Hindlimb muscle (tissue), 1 donor: Measurements from ENCODE around the gene CLEC1A. TPM values are rescaled to one million over a fixed set of nuclear protein-coding genes. Genes with fewer than 3 reads are reported as not detected.

Source experiments
- DNase-seq: peaks from one replicate; pipeline ENCODE4 v3.0.0-alpha.2; 2013
- polyA plus RNA-seq: library from polyadenylated mRNA; unstranded; fragments of 120-200 nt; gene quantifications from one replicate; pipeline ENCODE4 v1.2.1, GENCODE V29; 2013; ENCODE audit not compliant: insufficient read length

CLEC1A gene
- polyA plus RNA-seq, 1 donor: 2.3 TPM

DNA sequence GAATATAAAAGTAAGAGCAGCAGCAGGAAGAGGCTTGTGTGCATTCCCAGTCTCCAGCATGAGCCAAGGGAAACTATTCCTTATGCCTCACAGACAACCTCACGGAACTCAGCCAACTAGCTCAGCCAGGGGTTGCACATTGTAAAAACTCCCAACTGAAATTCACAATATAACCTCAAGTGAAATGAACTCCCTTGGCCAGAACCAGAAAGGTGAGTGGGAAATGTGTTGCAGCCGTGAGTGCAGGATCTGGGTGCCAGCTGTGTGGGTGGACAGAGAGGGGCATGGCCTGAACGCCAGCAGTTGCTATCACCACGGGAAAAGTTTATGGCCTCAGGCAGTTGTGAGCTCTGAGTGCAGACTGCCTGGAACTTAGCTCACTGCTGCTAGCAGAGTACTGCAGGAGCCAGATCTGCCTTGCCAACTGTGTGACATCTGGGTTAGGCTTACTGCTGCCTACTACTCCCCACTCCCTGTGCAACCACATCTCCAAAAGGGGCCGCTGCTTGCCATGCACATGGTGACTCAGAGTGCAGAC is 2.3 kb upstream of the CLEC1A start:
- peak; percentile 78 for DNase-seq

DNA sequence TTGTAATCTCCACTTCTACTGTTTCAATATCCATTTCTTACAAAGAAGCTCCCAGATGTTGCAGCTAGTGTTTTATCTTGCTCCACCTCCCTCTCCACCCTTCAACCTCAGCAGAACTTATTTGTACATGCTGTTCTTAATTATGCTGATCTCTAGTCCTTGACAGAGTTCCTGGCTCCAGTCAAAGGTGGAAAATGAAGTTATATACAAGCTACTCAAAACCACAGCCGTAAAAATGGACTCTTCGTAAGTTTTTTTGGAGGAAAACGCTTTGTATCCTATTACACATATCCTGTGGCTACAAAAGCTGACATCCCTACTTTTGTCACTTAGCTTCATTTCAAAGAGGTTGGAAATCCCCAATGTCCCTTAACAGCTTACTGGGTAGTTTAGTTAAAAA is 1.3 kb downstream of the CLEC1A start:
- no peak for DNase-seq

DNA sequence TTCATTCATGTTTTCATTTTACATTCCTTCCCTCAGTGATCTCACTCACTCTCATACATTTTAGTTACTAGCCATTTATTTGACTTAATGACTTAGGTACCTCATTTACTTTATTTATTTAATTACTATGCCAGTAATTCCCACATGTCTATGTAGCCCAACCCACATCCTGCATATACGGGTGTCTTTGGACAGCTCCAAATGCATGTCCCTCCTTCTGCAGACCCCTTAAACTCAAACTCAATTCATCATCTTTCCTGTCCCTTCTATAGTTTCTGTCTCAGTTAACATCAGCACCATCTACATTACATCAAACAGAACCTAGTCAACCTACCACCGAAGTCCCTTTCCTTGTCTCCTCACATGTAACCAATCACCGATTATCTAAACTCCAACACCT is 2.8 kb downstream of the CLEC1A start:
- no peak for DNase-seq

DNA sequence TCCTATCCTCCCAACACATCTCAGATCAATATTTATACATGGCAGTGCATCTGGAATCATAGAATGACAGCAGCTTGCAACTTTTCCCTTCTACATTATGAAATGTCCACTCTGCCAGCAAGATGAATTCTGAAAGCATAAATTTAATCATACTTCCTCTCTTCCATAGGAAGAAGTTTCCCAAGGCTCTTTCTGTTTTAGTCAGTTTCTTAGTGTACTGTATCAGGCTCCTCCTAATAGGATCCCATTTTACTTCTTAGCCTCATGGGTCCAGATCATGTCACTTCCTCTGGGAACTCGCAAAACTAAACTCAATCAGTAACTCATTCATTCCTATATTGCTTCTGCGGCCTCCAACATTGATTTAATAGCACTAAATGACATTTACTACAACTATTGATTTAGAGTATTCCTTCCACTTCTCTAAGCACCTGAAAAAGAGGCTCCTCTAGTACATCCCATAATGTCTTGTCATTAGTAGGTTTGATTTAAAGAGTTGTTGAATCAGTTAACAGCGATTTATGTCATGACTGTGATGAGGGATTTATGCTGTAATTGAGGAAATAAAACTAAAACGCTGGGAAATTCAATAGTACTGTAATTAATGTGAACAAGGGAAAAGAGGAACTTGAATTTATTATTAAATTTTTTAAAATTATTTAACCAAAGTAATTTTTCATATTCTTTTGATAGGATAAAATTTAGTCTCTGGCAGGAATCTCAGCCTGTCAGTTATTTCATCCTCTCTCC is 4.0 kb downstream of the CLEC1A start:
- no peak for DNase-seq

DNA sequence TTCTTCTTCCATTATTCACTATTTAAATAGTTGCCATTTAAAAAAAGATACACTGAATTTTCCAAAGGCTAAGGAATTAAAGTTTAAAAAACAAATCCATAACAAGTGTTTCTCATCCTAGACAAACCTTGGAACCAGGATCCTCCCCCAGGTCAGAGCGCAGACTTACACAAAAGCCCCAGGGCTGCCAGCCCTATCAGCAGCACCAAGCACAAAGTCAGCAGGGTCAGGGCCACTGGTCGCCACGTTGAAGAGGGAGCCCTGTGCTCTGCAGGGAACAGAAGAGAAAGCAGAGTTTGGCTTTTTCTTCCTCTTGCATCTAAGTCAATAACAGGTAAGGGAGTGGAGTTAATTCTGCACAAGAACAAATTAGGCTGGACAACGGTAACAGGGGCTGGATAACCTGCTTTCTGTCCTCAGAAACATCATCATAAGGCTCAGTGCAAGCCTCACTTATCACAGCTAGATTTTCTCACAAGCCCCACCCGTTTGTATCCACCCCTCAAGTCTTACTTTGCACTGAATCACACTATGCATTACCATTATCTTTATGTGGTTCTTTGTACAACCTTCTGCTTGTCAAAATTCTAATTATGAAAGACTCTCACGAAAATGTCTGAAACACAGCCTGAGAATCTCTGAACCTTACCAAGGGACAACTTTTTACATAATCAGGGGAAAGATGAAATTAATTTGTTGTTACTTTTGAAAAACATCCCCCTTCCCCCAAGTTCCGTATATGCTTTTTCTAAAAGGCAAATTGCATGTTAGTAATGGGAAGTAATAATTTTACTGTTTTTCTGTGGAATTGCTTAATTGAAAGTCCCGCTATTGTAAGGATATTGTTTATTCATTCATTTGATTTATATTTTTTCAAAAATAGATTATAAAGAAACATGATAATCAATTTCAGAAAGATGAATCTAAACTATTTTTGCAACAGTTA is 9.6 kb downstream of the CLEC1A start:
- no peak for DNase-seq

DNA sequence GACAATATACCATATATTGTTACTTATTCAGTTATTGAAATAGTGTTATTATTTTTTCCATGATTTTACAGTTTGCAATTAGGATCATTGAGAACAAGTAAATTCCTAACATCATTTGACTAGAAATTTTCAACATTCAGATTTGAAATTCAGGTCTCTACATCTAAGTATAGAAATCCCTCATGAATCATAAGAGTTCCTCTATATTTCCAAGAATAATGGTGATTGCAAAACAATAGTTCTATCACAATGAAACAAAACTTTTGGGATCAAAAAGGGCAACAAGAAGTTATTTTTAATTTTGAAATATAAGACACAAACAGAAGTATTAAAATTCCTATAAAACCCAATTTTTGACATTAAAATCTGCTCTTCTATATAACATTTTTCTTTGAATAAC is 10.8 kb downstream of the CLEC1A start:
- no peak for DNase-seq

DNA sequence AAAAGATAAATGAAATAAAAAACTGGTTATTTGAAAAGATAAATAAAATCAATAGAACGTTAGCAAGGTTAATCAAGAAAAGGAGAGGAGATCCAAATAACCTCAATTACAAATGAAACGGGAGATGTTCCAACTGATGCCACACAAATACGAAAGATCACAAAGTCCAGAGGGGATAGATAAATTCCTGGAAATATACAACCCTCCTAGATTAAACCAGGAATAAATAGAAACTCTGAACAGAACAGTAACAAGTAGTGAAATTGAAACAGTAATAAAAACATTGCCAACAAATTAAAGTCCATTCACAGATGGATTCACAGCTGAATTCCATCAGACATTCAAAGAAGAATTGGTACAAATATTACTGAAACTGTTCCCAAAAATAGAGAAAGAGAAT is 12.4 kb downstream of the CLEC1A start:
- DNase-seq: no peak

DNA sequence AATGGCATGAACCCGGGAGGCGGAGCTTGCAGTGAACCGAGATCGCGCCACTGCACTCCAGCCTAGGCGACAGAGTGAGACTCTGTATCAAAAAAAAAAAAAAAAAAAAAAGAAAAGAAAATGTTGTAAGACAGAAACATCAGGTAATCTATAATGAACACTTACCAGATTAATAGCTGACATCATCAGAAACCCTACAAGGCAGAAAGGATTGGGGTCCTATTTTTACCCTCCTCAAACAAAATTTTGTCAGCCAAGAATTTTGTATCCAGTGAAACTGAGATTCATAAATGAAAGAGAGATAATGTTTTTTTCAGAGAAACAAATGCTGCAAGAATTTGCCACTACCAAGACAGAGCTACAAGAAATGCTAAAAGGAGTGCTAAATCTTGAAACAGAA is 14.1 kb downstream of the CLEC1A start:
- DNase-seq: no peak

DNA sequence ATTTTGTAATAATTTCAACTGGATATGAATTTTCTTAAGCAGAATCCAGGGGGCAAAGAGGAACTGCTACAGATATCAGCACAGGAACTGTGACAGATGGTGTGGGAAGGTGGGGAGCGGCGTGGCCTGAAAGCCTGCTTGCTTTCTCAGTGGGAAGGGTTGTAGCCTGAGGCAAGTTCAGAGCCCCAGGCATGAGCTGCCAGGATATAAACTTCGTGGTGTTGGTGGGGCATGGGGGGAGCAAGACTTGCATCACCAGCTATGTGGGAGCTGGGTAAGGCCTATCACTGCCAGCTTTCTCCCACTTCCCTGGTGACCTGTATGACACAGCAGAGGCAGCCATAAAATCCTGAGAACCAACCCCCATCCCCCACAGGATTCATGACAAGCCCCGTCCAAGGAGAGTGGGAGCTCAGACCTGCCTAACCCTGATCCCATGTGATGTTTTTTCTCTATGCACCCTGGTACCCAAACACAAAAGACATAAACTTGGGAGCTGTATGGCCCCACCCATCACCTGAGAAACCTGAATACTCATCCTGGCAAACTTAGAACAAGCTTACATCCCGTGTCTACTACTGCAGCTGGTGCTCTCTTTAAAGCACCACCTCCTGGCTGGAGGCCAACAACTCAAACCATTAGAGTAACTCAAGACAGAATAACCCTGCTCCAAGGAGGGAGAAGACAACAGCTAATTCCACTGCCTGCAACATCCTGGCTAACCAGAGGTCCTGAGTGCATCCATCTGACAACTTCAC is 16.5 kb downstream of the CLEC1A start:
- DNase-seq: no peak

DNA sequence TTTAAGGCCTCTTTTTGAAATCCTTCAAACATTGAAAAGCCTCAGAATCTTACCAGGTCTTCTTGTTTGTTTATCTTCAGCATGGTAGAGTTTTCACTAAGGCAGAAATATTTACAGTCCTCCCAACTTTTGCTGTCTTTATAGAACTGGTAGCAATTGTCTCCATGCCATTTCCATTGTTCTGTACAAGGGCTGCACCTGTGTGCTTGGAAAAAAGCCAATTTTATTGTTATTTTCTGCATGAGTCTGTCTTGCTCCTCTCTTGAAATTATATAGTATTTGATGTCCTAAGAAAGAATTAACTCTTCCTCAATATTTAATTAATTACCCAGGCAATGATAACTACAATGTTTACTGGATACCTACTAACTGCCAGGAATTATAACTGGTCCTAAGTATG is 23.3 kb downstream of the CLEC1A start:
- no peak for DNase-seq

DNA sequence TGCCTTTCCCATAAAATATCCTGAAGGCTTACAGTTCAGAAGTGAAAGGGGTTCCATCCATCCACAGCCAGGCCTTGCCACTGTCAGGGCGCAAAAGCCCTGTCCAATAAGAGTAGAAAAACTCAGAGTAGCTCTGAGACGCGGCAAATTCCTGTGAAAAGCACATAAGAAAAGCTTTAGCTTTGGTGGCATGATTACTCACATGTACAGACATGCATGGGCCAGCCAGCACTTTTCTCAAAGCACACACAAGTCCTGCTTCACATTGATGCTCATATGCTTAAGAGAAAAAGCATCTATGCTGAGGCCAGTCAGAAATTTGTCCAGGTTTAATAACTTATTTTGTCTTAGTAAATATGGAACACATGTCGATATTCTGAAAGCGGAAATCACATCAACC is 25.5 kb downstream of the CLEC1A start:
- no peak for DNase-seq

DNA sequence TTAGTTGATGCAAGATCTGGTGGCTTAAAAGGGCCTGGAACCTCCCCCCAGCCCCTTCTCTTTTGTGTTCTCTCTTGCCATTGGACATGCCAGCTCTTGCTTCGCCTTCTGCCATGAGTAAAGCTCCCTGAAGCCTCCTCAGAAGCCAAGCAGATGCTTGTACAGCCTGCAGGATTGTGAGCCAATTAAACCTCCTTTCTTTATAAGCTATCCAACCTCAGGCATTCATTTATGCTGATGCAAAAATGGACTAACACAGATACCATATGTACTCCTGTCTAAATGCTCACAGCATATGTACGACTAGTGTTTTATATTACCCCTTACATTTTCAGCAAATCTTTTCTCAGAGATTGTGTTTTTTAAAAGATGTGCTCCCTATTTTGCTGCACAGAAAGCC is 26.7 kb downstream of the CLEC1A start:
- no peak for DNase-seq

DNA sequence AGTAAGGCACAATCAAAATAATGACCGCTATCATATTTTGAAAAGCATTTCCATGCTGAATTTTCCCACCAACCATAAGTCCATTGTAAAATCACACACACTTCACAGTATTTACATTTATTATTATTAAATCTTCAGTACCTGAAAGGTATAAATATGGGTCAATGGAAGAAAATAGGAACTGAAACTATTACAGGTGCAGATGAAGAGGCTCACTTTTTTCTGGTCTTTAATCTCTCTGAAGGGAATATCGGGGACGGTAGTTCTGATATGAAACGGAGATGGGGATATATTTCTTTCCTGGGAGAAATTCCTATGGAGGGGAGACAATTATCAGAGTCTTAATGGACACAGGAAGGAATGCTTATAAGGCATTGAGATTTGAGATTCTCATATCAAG is 28.4 kb downstream of the CLEC1A start:
- no peak for DNase-seq

DNA sequence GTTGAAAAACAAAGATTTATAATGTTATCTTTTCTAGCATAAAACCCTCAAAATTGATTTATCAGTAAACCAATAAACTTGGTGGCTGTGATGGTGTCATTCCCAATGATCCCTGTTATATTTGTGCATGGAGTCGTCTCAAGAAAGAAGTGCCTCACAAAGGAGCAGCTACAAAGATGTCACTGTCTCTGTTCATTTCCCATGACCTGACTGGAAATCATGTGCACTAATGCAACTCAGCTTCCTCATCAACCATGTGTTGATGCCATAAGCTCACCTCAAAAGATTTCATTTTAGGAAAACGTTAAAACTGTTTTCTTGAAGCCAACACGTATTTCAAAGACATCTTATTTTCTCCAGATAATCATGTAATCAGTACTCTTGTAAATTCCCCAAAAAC is 28.8 kb downstream of the CLEC1A start:
- DNase-seq: no peak

DNA sequence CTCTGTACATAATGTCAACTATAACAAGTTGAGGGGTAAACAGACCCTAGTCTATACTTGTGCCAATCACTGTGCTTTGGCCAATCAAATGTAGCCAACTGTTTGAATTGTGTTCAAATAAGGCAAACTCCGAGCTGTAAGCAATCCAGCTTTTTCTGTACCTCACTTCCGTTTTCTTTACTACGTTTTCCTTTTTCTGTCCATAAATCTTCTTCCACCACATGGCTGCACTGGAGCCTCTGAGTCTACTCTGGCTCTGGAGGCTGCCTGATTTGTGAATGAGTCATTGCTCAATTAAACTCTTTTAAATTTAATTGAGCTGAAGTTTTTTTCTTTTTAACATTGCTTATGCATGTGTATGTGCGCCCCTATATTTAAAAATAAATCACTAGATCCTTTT is 29.7 kb downstream of the CLEC1A start:
- no peak for DNase-seq

DNA sequence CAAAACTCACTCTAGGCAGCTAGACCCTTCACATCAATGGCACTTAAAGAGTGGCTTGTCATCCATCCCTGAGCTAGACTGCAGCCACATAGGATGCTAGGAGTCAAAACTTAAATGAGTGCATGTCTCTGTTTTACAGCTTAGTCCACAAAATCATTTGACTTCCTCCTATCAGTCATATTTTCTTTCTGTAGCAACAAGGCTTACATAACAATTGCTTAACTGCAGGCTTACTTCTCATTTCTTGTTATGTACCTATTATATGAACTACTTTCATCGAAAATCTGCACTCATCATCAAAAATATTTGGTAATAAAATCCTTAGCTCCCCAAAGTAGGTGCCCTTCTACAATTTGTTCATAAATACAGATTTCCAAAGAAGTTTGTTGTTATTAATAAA is 30.1 kb downstream of the CLEC1A start:
- DNase-seq: no peak

DNA sequence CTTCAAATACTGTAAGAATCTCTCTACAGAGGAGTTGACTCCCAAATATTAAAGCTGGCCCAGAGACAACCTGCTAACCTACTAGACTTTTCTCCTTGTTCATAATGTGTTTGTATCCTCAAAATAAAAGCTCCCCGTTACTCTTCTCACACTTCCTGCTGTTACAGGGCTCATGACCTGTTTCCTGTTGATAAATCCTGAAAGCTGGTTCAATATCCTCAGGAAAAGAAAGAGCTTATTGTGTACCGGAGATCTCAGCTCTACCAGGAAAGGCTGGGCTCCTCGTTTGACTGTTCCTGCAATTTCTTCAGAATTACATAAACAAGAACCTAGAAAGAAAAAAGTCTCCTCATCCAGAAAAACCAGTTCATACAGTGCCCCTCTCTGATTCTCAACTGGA is 30.8 kb downstream of the CLEC1A start:
- DNase-seq: no peak

DNA sequence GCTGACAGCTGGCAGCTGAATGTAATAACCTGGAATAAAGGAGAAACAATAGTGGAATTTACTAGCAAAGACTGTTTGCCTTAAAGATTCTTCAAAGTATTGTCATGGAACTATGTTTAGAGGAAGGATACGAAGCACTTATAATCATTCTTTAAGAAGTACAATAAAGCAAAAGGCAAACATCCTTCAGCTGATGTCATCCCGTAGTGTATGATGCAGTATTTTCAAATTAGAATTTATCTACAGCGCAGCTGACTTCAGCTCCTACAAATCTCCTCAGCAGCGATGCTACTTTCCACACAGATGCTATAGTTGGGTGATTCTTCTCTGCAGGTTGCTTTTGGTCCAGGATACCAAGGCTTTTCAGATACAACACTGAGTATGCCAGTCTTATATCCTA is 31.5 kb downstream of the CLEC1A start:
- no peak for DNase-seq

DNA sequence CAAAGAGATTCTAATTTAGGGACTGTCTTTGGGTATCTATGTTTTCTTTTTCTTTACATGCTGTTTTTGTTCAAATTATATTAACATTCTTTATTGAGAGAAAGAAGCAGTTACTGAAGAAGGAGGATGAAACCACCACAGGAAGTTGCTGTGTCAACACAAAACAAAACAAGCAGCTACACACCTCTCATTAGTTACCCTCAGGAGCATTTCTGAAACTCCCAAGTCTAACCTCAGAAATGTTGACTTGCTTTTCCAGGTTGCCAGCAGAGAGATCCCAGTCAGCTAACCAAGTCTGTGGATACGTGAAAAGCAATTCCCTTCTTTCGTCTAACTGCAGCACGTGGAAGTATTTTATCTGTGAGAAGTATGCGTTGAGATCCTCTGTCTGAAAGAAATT is 33.5 kb downstream of the CLEC1A start:
- no peak for DNase-seq

DNA sequence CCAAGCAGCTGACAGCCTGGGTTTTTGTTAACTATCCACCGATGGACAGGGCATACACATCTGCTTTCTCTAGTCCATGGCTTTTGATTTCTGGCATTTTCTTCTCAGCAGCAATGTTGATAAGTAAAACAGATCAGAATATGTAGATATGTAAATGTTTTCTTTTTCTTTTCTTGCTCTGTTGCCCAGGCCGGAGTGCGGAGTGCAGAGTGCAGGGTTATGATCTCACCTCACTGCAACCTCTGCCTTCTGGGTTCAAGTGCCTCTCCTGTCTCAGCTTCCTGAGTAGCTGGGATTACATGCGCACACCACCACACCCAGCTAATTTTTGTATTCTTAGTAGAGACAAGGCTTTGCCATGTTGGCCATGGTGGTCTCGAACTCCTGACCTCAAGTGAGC is 40.4 kb downstream of the CLEC1A start:
- DNase-seq: no peak

DNA sequence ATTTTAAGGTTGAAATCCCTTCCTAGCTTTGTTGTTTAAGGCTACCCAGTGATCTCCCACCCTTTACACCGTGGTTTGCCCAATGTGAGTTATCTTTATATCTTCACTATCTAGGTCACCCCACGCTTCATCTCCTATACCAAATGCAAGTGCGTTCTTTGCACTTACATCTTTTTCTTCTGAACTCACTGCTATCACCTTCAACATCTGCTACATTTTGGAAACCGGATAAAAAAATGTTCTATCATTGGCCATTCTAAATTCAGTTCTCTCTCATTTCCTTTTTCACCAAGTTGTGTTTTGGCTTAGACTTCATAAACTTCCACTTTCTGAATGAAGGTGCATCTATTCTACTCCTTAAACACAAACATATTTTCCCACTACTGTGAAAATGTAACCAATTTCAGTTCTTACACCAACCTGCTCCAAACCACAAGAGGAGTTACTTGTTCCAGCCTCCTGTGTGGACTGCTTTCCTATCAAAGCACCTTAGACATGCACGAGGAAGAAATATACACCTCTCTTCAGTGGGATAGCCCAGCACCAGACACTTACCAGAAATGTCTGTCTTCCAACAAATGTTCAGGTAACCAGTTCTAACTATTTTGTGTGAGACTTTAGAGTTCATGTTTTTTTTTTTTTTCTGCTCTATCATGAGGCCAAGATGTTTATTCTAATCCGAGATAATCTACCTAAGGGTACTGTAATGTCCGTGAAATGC is 46.4 kb downstream of the CLEC1A start:
- no peak for DNase-seq

DNA sequence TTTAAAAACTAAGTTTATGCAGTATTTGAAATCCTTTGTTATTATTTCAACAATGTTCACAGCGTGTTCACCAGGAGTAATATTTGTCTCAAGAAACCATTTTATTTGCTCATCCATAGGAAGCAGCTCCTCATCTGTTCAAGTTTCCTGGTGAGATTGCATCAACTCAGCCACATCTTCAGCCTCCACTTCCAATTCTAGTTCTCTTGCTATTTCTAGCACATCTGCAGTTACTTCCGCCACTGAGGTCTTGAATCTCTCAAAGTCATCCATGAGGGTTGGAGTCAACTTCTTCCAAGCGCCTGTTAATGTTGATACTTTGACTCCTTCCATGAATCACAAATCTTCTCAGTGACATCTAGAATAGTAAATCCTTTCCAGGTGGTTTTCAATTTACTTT is 50.3 kb downstream of the CLEC1A start:
- DNase-seq: no peak
